AG09309 (cell line): ENCODE results near the gene SHISA6.

Experiments
- DNase-seq: peaks from one replicate; pipeline ENCODE4 v3.0.0-alpha.2; 2010; ENCODE audit warnings: low read depth
- H3K4me3 ChIP-seq: 2 replicates; pipeline ENCODE4 v1.5.1; 2011; ENCODE audit warnings: mild to moderate bottlenecking, low read depth, low read length, moderate library complexity; ENCODE audit not compliant: control insufficient read depth
- CTCF ChIP-seq: IDR thresholded peaks from 2 replicates; pipeline ENCODE4 v1.5.1; 2011; ENCODE audit warnings: mild to moderate bottlenecking, low read depth, low read length, inconsistent platforms; ENCODE audit not compliant: insufficient read depth, control insufficient read depth; ENCODE audit errors: missing control alignments

SHISA6 gene

GRCh38 chr17:11493936-11494335 is 252.9 kb downstream of the SHISA6 start:
- DNase-seq: no peak
- H3K4me3 ChIP-seq: no peak overlapping the region
- no peak for TF ChIP-seq CTCF

- no peak for DNase-seq
- no peak for TF ChIP-seq CTCF
Measured at GRCh38 chr17:11495613-11496012, 254.6 kb downstream of the SHISA6 start.

GRCh38 chr17:11499881-11500280 is 258.9 kb downstream of the SHISA6 start:
- no peak for TF ChIP-seq CTCF
- DNase-seq: no peak
- H3K4me3 ChIP-seq: no peak overlapping the region

More at GRCh38 chr17:11495613-11496012, 254.6 kb downstream of the SHISA6 start:
- H3K4me3 ChIP-seq: no peak overlapping the region

GRCh38 chr17:11503308-11504035 is 262.5 kb downstream of the SHISA6 start:
- DNase-seq: no peak
- no peak for TF ChIP-seq CTCF
- no peak overlapping the region for H3K4me3 ChIP-seq

- DNase-seq: no peak
Measured at GRCh38 chr17:11506635-11507034, 265.6 kb downstream of the SHISA6 start.

GRCh38 chr17:11511696-11512095 is 270.7 kb downstream of the SHISA6 start:
- no peak overlapping the region for H3K4me3 ChIP-seq
- DNase-seq: no peak
- TF ChIP-seq CTCF: no peak

More at GRCh38 chr17:11506635-11507034, 265.6 kb downstream of the SHISA6 start:
- H3K4me3 ChIP-seq: no peak overlapping the region
- no peak for TF ChIP-seq CTCF
